B cell (primary cell): ENCODE data around the gene ATRNL1. TPM values are rescaled to one million over a fixed set of nuclear protein-coding genes. Genes with fewer than 3 reads are reported as not detected.

Experiments used
- ATAC-seq: fragments of 200-7000 bp; cut with Tn5 transposase; one replicate; pipeline ENCODE4 v1.10.0; 2021; ENCODE audit warnings: low read depth, mild to moderate bottlenecking, moderate number of reproducible peaks, moderate library complexity
- CTCF ChIA-PET: fragments of 350-600 bp; sonication (Branson Sonifier 250); formaldehyde crosslinking; loops from one replicate; lab custom pipeline; 2021; ENCODE audit warnings: antibody characterized with exemption, inconsistent platforms; lab: Charles Lee
- POLR2A ChIA-PET: fragments of 350-600 bp; sonication (Branson Sonifier 250); formaldehyde crosslinking; loops from one replicate; lab custom pipeline; 2021; ENCODE audit warnings: antibody characterized with exemption; lab: Charles Lee
- DNase-seq: peaks from one replicate; pipeline ENCODE4 v3.0.0; 2013
- H2AFZ ChIP-seq: 2 replicates; pipeline ENCODE4 v1.6.1; 2012; ENCODE audit warnings: mild to moderate bottlenecking, low read depth, low read length; ENCODE audit not compliant: insufficient read depth, poor library complexity, severe bottlenecking
- H3K27ac ChIP-seq, 2 donors: 1 replicate in 1 of 2; 2 replicates in 1 of 2; pipeline ENCODE4 v1.5.1; 2012 to 2013; ENCODE audit warnings: low read length in 2 of 2, mild to moderate bottlenecking in 2 of 2, moderate library complexity in 1 of 2
- H3K27me3 ChIP-seq, 4 experiments: fragments of 200-600 bp in 1 of 4; sonication (generic) in 1 of 4; replicated peaks in 1 of 4; 1 replicate in 2 of 4; 2 replicates in 2 of 4; pipeline versions ENCODE4 v1.6.1 to v1.7.0; 2013 to 2016; ENCODE audit warnings: low read length in 3 of 4, mild to moderate bottlenecking in 2 of 4, mixed read lengths in 1 of 4, moderate library complexity in 1 of 4; ENCODE audit not compliant: insufficient read depth in 4 of 4, control insufficient read depth in 3 of 4; ENCODE audit errors: control extremely low read depth in 1 of 4
- H3K36me3 ChIP-seq, 2 experiments: replicated peaks in 1 of 2; 1 replicate in 1 of 2; 2 replicates in 1 of 2; pipeline versions ENCODE4 v1.6.1 to v1.7.1; 2013; ENCODE audit warnings: low read length in 1 of 2; ENCODE audit not compliant: insufficient read depth in 2 of 2, control insufficient read depth in 1 of 2; ENCODE audit errors: control extremely low read depth in 1 of 2, extremely low read depth in 1 of 2
- H3K4me1 ChIP-seq, 2 donors: fragments of 200-600 bp in 1 of 2; sonication (generic) in 1 of 2; 1 replicate in 1 of 2; 2 replicates in 1 of 2; pipeline versions ENCODE4 v1.5.1 to v1.6.1; 2013 to 2017; ENCODE audit warnings: low read length in 2 of 2; ENCODE audit not compliant: control insufficient read depth in 2 of 2, insufficient read depth in 2 of 2
- H3K4me2 ChIP-seq: replicated peaks from 2 replicates; pipeline ENCODE3; 2012; ENCODE audit warnings: mild to moderate bottlenecking, low read depth, low read length; ENCODE audit not compliant: poor library complexity, severe bottlenecking
- H3K4me3 ChIP-seq, 5 experiments: fragments of 200-600 bp in 1 of 5; sonication (generic) in 1 of 5; 1 replicate in 3 of 5; 2 replicates in 2 of 5; pipeline versions ENCODE4 v1.5.1 to v1.7.0; 2011 to 2016; ENCODE audit warnings: low read length in 4 of 5, mild to moderate bottlenecking in 4 of 5, low read depth in 2 of 5, control low read depth in 1 of 5, moderate library complexity in 1 of 5; ENCODE audit not compliant: insufficient read depth in 1 of 5; ENCODE audit errors: control extremely low read depth in 1 of 5, extremely low read depth in 1 of 5
- H3K79me2 ChIP-seq: fragments of 200-600 bp; sonication (generic); one replicate; pipeline ENCODE4 v1.6.0; 2016; ENCODE audit warnings: low read length; ENCODE audit not compliant: control insufficient read depth, insufficient read depth
- H3K9ac ChIP-seq: fragments of 200-600 bp; sonication (generic); 2 replicates; pipeline ENCODE4 v1.6.1; 2017; ENCODE audit warnings: mild to moderate bottlenecking, low read length, moderate library complexity
- H3K9me3 ChIP-seq, 3 donors: one replicate each; pipeline versions ENCODE4 v1.6.1 to v1.7.1; 2013; ENCODE audit warnings: low read length in 2 of 3; ENCODE audit not compliant: control insufficient read depth in 2 of 3, insufficient read depth in 1 of 3; ENCODE audit errors: control extremely low read depth in 1 of 3
- H4K20me1 ChIP-seq: 2 replicates; pipeline ENCODE4 v1.6.0; 2012; ENCODE audit warnings: mild to moderate bottlenecking, low read length; ENCODE audit not compliant: insufficient read depth, control insufficient read depth, poor library complexity, severe bottlenecking
- H3K27ac Mint-ChIP-seq: one replicate; pipeline ENCODE4 v1.8.0; 2021; ENCODE audit warnings: mixed read lengths
- H3K27me3 Mint-ChIP-seq: one replicate; pipeline ENCODE4 v1.8.0; 2021; ENCODE audit warnings: mixed read lengths
- H3K4me1 Mint-ChIP-seq: one replicate; pipeline ENCODE4 v1.8.0; 2021; ENCODE audit warnings: mixed read lengths
- H3K4me3 Mint-ChIP-seq: one replicate; pipeline ENCODE4 v1.8.0; 2021; ENCODE audit warnings: mixed read lengths
- H3K9me3 Mint-ChIP-seq: one replicate; pipeline ENCODE4 v1.8.0; 2022; ENCODE audit warnings: mixed read lengths; ENCODE audit not compliant: insufficient read depth
- EZH2 ChIP-seq: IDR thresholded peaks from 2 replicates; pipeline ENCODE4 v1.6.1; 2012; ENCODE audit warnings: borderline replicate concordance, low read depth, mild to moderate bottlenecking, moderate library complexity, low read length; ENCODE audit not compliant: insufficient read depth, poor library complexity, severe bottlenecking
- WGBS: methylation state at CpG from one replicate; pipeline ENCODE4 v1.1.5; 2013; ENCODE audit warnings: missing lambda C conversion rate; ENCODE audit not compliant: insufficient coverage; 5-methylcytosine and 5-hydroxymethylcytosine counted together
- intact Hi-C: fragments of 100-400 bp; cut with micrococcal nuclease; formaldehyde crosslinking; loops from one replicate; pipeline ENCODE4 v1.10.0; 2022
- polyA plus RNA-seq: library from polyadenylated mRNA; depleted of rRNA; stranded (reverse); fragments of >200 nt; gene quantifications from 2 replicates; pipeline ENCODE4 v1.2.3, GENCODE V29; 2012
- total RNA-seq, 2 donors: library from RNA; stranded (reverse); fragments of 120-200 nt in 1 of 2; gene quantifications; 1 replicate in 1 of 2; 2 replicates in 1 of 2; pipeline versions ENCODE4 v1.2.3 to v1.2.4, GENCODE V29; 2013 to 2022
- TF ChIP-seq, protein P1 (sequence below): fragments of 200-600 bp; IDR thresholded peaks from one replicate; pipeline ENCODE4 v1.8.0; 2022; ENCODE audit warnings: antibody characterized with exemption, mild to moderate bottlenecking

ATRNL1 gene
- total and polyA plus RNA-seq, 2 donors (not counting 1 experiment from before 2014, with no cell fraction given) = 0.24 to 2.2 TPM

DNA sequence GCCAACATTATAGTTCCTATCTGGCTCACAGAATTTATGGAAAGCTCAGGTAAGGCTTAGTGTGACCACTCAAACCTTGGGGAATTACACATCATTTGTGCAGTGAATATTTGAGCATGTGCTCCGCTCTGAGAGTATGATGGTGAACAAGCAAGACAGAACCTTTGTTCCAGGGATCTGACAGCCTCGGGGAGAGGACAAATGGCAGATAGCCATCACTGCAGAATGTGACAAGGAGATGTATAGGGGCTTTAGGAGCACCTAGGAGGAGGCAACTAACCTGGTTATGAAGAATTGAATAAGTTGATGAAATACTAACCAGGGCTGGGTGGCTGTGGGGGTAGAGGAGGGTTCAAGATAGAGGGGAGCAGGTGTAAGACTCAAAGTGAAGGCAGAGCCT is 889.4 kb downstream of the ATRNL1 start:
- H3K27me3 ChIP-seq = no peaks in the 10 kb centered on the region
- Mint-ChIP-seq H3K9me3 (no peaks in the 10 kb centered on the region), H3K4me1 (no peaks in the 10 kb centered on the region), H3K27ac (no peak overlapping the region), H3K27me3 (no peaks in the 10 kb centered on the region), H3K4me3 (no peak overlapping the region)
- ChIA-PET CTCF (no interaction called here), POLR2A (no interaction called here)
- 70% methylated on average over 2 of the region's 2 CpGs for WGBS
- no peak overlapping the region for H3K4me3 ChIP-seq
- H3K79me2 ChIP-seq = no peaks in the 10 kb centered on the region
- H4K20me1 ChIP-seq = no peaks in the 10 kb centered on the region
- ATAC-seq (no peak), DNase-seq (no peak)
- H3K4me2 ChIP-seq = no peak overlapping the region
- TF ChIP-seq, protein P1, sequence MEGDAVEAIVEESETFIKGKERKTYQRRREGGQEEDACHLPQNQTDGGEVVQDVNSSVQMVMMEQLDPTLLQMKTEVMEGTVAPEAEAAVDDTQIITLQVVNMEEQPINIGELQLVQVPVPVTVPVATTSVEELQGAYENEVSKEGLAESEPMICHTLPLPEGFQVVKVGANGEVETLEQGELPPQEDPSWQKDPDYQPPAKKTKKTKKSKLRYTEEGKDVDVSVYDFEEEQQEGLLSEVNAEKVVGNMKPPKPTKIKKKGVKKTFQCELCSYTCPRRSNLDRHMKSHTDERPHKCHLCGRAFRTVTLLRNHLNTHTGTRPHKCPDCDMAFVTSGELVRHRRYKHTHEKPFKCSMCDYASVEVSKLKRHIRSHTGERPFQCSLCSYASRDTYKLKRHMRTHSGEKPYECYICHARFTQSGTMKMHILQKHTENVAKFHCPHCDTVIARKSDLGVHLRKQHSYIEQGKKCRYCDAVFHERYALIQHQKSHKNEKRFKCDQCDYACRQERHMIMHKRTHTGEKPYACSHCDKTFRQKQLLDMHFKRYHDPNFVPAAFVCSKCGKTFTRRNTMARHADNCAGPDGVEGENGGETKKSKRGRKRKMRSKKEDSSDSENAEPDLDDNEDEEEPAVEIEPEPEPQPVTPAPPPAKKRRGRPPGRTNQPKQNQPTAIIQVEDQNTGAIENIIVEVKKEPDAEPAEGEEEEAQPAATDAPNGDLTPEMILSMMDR = no peak
- no peak for TF ChIP-seq EZH2
- no peak overlapping the region for H2AFZ ChIP-seq
- no peak overlapping the region for H3K9ac ChIP-seq
- peaks cover 0 to 8% (median 0%) of the 10 kb centered on the region in 3 donors for H3K9me3 ChIP-seq
- no peaks in the 10 kb centered on the region for H3K4me1 ChIP-seq
- H3K36me3 ChIP-seq = no peaks in the 10 kb centered on the region
- intact Hi-C loops = no loop called here
- no peak overlapping the region for H3K27ac ChIP-seq

DNA sequence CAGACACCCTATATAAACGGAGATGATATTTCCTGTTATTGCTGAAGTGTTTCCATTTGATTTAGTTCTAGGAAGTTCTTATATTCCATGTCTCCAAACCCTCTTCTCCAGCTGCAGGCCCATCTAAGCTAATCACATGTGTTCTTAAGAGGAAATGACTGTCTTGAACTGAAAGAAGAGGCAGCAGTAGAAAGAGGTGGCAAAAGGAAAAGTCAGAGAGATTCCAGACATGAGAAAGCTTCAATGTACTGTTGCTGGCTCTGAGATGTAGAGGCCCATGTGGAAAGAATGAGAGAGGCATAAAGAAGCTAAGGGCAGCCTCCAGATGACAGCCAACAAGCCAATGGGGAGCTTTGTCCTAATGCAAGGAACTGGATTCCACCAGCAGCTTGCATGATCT is 892.6 kb downstream of the ATRNL1 start:
- no peak overlapping the region for H3K9ac ChIP-seq
- no peaks in the 10 kb centered on the region for H3K4me1 ChIP-seq
- no peak for TF ChIP-seq EZH2
- TF ChIP-seq, protein P1 = no peak
- H3K9me3 ChIP-seq = peaks cover 0 to 5% (median 0%) of the 10 kb centered on the region in 3 donors
- no peak overlapping the region for H3K27ac ChIP-seq
- Mint-ChIP-seq H3K4me3 (no peak overlapping the region), H3K27ac (no peak overlapping the region), H3K27me3 (no peaks in the 10 kb centered on the region), H3K9me3 (peaks cover 11% of the 10 kb centered on the region), H3K4me1 (no peaks in the 10 kb centered on the region)
- intact Hi-C loops = no loop called here
- WGBS = no CpG with 5 or more reads among the region's 1 CpG
- DNase-seq (no peak), ATAC-seq (no peak)
- CTCF ChIA-PET = no interaction called here
- no peaks in the 10 kb centered on the region for H3K27me3 ChIP-seq
- no peaks in the 10 kb centered on the region for H3K79me2 ChIP-seq
- no peaks in the 10 kb centered on the region for H4K20me1 ChIP-seq
- H2AFZ ChIP-seq = no peak overlapping the region
- H3K36me3 ChIP-seq = no peaks in the 10 kb centered on the region
- POLR2A ChIA-PET = no interaction called here
- no peak overlapping the region for H3K4me2 ChIP-seq
- H3K4me3 ChIP-seq = no peak overlapping the region
